Nucleus accumbens (tissue), 56 donors: ENCODE data around the gene RBBP7.
"Not testable (repeated sequence)": the region's sequence is repeated elsewhere in the genome, so short reads cannot be mapped to it uniquely, and the experiment has no call there.

Source experiments
- DNase-seq, 56 donors: peaks; one replicate each; lab custom pipeline; 2025; lab: John Stamatoyannopoulos, UW

RBBP7 gene

DNA sequence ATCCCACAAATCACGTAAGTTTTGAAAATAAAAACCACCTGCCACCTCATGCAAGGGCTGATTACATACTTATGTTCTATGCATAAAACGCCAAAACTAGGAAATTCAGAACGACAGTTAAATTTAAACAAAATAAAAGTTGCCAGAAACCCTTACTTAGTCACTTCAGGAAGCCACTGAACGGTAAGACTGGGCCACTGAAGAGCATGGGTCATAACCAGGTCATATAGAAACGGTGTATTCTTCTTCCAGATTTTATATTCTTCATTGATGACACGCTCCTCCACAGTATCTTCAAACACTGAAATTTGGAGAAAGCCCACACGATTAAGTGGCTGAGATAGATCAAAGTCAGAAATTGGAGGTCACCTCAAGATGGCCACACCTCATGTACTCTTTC lies 1.2 kb downstream of the RBBP7 start:
- no peak for DNase-seq

DNA sequence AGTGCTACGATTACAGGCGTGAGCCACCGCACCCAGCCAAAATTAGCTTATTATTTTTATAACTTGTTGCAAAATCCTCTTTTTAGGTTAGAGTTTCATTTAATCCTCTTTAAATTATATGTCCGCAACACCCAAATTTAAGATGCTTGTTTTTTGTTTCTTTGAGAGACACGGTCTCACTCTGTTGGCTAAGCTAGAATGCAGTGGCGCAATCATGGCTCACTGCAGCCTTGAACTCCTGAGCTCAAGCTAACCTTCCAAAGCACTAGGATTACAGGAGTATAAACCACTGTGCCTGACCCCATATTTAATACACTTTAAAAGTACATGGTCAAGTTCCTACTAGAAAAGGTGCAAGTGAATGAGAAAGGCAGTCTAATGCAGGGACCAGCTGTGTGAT lies 2.2 kb downstream of the RBBP7 start:
- no peak for DNase-seq

GRCh38 chrX:16862829-16863228 lies 7.3 kb downstream of the RBBP7 start:
- DNase-seq: no peak

- DNase-seq: no peak
These were observed 13.4 kb downstream of the RBBP7 start for GRCh38 chrX:16856744-16857143.

DNA sequence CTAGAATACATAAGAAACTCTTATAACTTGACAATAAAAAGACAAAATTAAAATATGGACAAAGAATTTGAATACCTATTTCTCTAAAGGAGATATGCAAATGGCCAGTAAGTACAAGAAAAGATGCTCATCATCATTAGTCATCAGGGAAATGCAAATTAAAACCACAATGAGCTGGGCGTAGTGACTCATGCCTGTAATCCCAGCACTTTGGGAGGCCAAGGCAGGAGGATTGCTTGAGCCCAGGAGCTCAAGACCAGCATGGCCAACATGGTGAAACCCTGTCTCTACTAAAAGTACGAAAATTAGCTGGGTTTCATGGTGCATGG lies 14.1 kb downstream of the RBBP7 start:
- DNase-seq: not testable (repeated sequence)

DNA sequence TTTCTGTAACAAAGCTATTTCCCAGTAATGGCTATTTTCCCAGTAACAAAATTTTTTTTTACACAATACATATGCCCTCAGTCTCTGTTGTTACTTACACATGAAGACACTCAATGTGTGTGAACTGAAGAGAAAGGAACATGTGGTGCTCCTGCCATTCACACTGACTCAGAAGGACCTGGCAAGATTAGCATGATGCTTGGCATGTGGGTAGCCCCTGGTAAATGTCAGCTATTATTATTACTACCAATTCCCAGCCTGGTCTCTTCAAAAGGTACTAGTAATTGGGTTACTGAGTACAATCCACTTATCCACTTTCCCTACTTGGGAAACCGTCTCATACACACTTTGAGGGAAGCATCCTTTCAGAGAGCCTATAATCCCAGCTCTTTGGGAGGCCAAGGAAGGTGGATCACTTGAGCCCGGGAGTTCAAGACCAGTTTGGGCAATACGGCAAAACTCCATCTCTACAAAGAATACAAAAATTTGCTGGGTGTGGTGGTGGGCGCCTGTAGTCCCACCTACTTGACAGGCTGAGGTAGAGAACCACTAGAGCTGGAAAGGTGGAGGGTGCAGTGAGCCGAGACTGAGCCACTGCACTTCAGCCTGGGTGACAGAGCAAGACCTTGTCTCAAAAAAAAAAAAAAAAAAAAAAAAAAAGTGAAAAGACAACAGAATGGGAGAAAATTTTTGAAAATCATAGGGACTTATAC lies 14.6 kb downstream of the RBBP7 start:
- no peak for DNase-seq

- no peak for DNase-seq
These were observed 16.6 kb downstream of the RBBP7 start for GRCh38 chrX:16853537-16853936.

- DNase-seq: no peak
These were observed 17.5 kb downstream of the RBBP7 start for GRCh38 chrX:16852617-16853179.

DNA sequence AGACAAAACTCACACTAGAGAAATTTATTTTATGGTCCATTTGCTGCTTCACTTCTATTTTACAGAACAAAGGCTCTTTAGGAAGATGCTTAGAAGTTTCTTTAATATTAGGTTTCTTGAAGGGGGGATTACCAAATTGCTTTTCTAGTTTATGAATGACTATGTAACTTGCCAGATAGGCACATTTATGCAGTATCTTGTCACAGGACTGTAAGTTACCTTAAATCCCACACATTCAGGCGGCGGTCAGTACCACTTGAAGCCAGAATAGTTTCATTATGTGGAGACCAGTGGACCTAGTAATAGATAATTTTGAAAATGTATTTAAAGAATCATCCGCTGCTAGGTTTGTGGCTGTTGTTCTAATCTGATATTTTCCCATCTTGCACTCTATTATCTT lies 18.3 kb downstream of the RBBP7 start:
- no peak for DNase-seq

DNA sequence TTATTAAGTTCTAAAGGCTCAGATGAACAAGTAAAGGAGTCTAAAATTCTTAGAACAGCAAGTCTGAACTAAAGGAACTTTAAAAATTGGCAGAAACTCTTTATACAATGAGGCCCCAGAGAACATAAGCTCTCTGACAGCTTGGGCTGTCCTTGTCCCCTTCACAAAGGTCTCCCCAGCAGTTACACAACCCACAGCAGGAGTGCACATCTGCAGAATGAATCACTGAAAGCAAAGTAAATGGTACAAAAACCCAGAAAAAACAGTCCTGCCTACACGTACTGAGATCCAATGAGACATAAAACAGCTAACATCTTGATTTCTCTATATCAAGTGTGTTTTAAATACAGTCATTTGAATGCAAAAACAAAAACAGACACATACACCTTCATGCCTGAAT lies 18.7 kb downstream of the RBBP7 start:
- peak in 1 of 56 donors; percentile 1 for DNase-seq

DNA sequence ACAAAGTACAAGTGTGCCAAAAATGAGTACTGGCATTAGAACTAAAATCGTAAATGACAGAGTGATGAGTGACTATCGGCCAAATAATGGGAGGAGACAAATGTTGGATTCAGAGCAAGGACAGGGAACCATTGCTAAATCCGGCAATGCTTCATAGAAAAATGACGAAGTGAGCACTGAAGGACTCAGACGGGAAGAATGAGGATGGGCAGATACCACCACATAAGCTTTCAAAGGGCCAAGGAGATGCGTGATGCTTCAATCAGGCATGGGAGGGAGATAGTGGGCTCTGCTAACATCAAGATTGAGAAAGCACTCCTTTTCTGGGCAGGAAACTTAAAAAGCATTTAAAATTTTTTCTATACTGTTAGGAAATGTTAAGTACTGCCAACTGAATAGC lies 21.6 kb downstream of the RBBP7 start:
- DNase-seq: no peak

DNA sequence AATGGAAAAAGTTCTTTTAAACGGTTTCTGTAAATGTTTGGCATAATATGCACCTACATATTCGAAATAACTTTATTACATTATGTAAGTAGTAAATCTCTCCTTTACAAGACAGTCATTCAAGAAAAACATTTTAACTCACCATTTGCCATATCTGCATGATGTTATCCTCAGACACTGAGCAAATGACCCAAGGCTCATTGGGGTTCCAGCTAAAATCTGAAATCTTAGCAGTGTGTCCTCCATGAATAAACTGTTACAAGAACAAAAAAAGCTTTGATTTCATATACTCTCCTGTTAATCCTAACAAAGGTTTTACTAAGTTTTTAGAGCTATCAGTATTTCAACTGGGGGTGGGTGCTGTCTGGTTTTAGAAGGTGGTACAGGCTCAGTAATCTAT lies 24.5 kb downstream of the RBBP7 start:
- no peak for DNase-seq

DNA sequence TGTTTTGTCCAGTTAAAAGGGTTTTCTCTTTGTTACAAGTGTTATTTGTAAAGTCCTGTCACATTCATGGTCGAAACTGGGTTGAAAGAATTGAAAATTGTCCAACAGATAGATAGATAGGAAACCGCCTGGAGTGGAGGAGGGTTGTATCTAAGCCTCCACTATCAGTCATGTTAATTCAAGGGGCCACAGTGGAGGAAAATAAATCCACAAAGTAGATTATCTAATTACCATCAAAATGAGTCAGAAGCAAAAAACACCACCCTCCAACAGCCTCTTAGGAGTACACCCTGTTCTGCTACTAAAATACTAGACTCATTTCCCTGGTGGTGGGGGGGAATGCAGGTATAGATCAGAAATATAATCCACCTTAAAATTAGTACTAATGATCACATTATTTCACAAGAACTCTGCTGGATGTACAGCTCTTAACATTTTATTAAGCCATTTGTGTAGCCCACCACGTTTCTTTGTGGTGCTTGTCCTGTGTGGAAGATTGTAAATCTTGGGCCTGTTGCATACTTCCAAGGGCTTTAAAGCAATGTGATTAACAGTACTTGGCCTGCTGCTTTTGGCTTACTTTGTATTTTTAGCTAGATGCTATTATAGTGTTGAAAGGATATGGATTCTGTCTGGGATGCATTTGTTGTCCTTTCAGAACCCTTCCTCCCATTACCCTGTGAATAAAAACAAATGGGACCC lies 26.8 kb downstream of the RBBP7 start:
- no peak for DNase-seq

GRCh38 chrX:16842684-16843083 lies 27.5 kb downstream of the RBBP7 start:
- DNase-seq: no peak

DNA sequence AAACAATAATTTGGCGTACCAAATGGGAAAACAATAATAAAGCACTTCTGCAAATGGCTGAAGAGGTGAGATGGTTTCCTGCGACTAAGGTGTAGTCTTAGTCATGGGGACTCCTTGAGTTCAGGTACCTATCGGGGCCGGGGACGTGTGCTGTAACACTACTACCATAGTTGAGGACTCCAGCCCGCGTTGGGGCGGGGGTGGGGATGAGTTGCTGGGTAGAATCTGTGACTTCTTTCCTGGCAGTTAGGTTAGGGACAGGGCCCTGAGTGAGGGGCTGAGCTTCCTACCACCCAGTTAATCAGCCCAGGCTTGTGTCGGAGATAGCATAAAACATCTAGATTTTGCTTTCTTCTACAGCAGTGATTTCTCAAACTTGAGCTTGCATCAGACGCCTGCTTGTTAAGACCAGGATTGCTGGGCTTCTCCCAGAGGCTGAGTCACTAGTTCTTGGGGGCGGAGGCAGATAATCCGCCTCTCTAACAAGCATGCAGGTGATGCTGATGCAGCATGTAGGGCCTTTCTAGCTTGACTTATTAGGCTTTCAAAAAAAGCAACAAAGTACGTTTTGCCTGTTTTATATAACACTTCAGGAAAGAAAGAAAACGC lies 30.2 kb downstream of the RBBP7 start:
- peak in 30 of 56 donors; percentile 1 to 65 (median 28) for DNase-seq

DNA sequence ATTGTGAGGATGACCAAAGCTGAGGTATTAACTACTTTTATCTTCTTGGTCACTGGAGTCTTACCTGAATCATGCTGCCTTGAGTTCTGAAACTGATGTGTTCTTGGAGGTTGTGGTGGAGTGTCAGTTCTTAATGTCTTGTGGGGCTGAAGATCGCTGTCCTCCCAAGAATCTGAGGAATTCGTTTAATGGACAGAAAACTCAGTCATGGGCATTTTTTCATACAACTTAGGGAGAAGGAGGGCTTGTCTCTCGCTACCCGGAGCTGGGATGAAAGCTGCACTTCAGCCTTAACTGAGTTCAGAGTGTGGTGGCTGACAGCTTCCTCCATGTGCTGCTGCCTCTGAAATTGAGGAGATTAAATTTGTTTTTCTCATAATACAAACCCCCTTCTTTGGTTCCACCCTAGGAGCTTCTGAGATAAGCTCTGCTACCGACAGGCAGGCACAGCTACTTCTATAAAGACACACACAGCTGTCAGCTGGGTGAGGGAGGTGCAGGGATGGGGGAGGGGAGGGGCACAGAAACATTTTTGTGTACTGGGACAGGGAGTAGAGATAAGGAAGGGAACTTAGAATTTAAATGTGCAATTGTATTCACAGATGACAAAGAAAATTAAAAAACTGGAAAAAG lies 30.8 kb downstream of the RBBP7 start:
- DNase-seq: no peak

GRCh38 chrX:16838202-16839066 lies 31.7 kb downstream of the RBBP7 start:
- no peak for DNase-seq

- peak in 1 of 56 donors; percentile 1 for DNase-seq
These were observed 33.8 kb downstream of the RBBP7 start for GRCh38 chrX:16836371-16836770.

DNA sequence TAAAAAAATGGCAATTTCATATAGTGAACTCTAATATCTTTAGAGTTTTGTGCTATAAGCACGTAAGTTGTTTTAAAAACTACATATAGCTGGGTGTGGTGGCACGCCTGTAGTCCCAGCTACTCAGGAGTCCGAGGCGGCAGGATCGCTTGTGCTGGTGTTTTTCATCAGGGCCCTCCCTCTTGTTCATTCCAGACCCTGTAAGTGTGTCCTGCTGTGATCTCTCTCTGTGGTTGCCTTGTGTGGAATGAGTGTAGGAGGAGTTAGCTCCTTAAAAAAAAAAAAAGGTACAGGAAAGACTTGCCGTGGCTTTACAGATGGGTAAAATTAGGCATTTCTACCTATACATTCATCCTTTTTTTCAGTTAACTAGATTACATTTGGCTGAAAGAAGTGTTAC lies 35.4 kb downstream of the RBBP7 start:
- DNase-seq: no peak

DNA sequence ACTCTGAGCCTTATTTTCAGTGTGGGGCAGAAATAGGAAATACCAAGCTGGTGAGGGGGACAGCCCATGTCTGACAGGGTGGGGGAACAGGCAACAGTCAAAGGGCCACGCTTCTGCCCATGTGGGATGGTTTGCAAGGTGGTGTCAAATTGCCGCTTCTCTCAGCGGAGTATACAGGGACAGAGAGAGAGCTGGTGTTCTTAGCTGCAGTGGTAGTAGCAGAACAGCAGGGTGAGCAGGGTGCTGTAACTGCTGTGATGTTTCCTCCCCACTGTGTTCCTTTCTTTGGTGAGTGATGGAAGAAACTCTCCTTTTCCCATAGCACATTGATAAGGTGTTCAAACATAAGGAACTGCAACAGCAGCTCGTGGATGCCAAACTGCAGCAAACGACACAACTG lies 37.9 kb downstream of the RBBP7 start:
- DNase-seq: no peak
